Muscle of back (tissue), 11 donors: ENCODE measurements around the gene ZNG1F. TPM values are rescaled to one million over a fixed set of nuclear protein-coding genes. Genes with fewer than 3 reads are reported as not detected.
A peak's percentile ranks its signal among the peaks of the same experiment; 100 is the strongest.
"Not testable (repeated sequence)": the region's sequence is repeated elsewhere in the genome, so short reads cannot be mapped to it uniquely, and the experiment has no call there.

Source experiments
- DNase-seq, 3 donors: peaks; one replicate each; pipeline versions ENCODE4 v3.0.0 to v3.0.0-alpha.2; 2013
- polyA plus RNA-seq, 10 donors: library from polyadenylated mRNA; unstranded; fragments of 120-200 nt; gene quantifications; one replicate each; pipeline ENCODE4 v1.2.1, GENCODE V29; 2013; ENCODE audit not compliant: insufficient read length in 10 of 10

ZNG1F gene
- polyA plus RNA-seq, 10 donors, result 3.2 to 11.7 (median 6.5) TPM

GRCh38 chr9:41087929-41088328, 101.2 kb downstream of the ZNG1F start:
- not testable (repeated sequence) for DNase-seq

GRCh38 chr9:41087157-41087780, 101.8 kb downstream of the ZNG1F start:
- DNase-seq, result peak in 2 of 3 donors; percentile 12 to 61

- DNase-seq, result not testable (repeated sequence)
Measured at GRCh38 chr9:41086685-41087084, 102.4 kb downstream of the ZNG1F start.

GRCh38 chr9:41086215-41086614, 102.9 kb downstream of the ZNG1F start:
- not testable (repeated sequence) for DNase-seq

- DNase-seq, result not testable (repeated sequence)
Measured at GRCh38 chr9:41082358-41082757, 106.8 kb downstream of the ZNG1F start.

Other genes starting within 250 kb of the ZNG1F start
- gene FOXD4L6, start 60.6 kb downstream of the ZNG1F start, polyA plus RNA-seq, result under 1 TPM in 1 of 10 donors, not detected in 9; 0.11 TPM